Neural crest cell (in vitro differentiated cells): ENCODE measurements around the gene COL15A1. TPM values are rescaled to one million over a fixed set of nuclear protein-coding genes. Genes with fewer than 3 reads are reported as not detected.

Source experiments
- DNase-seq: peaks from one replicate; pipeline ENCODE4 v3.0.0; 2021; ENCODE audit warnings: low read depth, mixed read lengths, low spot score
- H3K27ac Mint-ChIP-seq: one replicate; pipeline ENCODE4 v1.8.0; 2021; ENCODE audit warnings: mild to moderate bottlenecking, mixed read lengths; ENCODE audit not compliant: unreplicated experiment
- H3K27me3 Mint-ChIP-seq: 2 replicates; pipeline ENCODE4 v1.8.0; 2021; ENCODE audit warnings: low read depth, mild to moderate bottlenecking, mixed read lengths
- H3K36me3 Mint-ChIP-seq: 2 replicates; pipeline ENCODE4 v1.8.0; 2021; ENCODE audit warnings: low read depth, mild to moderate bottlenecking, mixed read lengths
- H3K4me1 Mint-ChIP-seq: 2 replicates; pipeline ENCODE4 v1.8.0; 2021; ENCODE audit warnings: mixed read lengths
- H3K4me3 Mint-ChIP-seq: one replicate; pipeline ENCODE4 v1.8.0; 2021; ENCODE audit warnings: mild to moderate bottlenecking, mixed read lengths
- H3K9me3 Mint-ChIP-seq: 2 replicates; pipeline ENCODE4 v1.8.0; 2021; ENCODE audit warnings: mixed read lengths
- long read RNA-seq: library from polyadenylated mRNA; unstranded; transcript quantifications from one replicate; pipeline ENCODE4 v2.0.0, GENCODE V29; 2020
- total RNA-seq: library from RNA; stranded (reverse); gene quantifications from 2 replicates; pipeline ENCODE4 v1.2.1, GENCODE V29; 2021
- TF ChIP-seq, protein P1 (sequence below): fragments of 200-600 bp; sonication (generic); conservative IDR thresholded peaks from 2 replicates; pipeline ENCODE4 v1.5.0; 2021; ENCODE audit warnings: antibody characterized with exemption, mild to moderate bottlenecking

The COL15A1 gene
- total RNA-seq = 0.18 and 0.33 TPM in 2 replicates
- long read RNA-seq = 0 reads

DNA sequence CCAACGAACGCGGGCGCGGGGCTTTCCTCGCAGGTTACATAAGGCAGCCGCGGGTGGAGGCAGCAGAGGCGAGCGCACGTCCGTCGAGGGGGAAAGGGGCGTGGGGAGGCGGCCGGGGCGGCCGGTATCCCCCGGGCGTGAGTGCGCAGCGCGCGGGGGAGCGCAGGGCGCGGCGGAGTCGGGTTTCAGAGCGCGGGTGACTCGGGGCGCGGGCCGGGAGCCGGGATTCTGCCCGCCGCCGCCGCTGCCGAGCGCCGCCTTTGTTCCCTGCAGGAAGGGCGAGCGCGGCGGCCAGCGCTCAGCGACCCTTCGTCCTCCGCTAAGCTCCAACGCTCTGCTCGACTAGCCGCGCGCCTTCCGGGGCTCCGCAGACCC lies at the start of gene COL15A1:
Gene COL15A1, plus strand, starts transcription at position 226 of the 375 bp plus-strand sequence. CDS start 155 bp downstream, outside the sequence.
- no peaks in the 10 kb centered on the region for H3K9me3 Mint-ChIP-seq
- H3K4me3 Mint-ChIP-seq = peak within 1 kb of the TSS; percentile 80
- DNase-seq = peak; percentile 36
- H3K27me3 Mint-ChIP-seq = peaks cover 92% of the 10 kb centered on the region
- peak within 1 kb of the TSS; percentile 92 for H3K27ac Mint-ChIP-seq
- TF ChIP-seq, protein P1, sequence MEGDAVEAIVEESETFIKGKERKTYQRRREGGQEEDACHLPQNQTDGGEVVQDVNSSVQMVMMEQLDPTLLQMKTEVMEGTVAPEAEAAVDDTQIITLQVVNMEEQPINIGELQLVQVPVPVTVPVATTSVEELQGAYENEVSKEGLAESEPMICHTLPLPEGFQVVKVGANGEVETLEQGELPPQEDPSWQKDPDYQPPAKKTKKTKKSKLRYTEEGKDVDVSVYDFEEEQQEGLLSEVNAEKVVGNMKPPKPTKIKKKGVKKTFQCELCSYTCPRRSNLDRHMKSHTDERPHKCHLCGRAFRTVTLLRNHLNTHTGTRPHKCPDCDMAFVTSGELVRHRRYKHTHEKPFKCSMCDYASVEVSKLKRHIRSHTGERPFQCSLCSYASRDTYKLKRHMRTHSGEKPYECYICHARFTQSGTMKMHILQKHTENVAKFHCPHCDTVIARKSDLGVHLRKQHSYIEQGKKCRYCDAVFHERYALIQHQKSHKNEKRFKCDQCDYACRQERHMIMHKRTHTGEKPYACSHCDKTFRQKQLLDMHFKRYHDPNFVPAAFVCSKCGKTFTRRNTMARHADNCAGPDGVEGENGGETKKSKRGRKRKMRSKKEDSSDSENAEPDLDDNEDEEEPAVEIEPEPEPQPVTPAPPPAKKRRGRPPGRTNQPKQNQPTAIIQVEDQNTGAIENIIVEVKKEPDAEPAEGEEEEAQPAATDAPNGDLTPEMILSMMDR = no peak
- H3K4me1 Mint-ChIP-seq = peaks cover 10% of the 10 kb centered on the region
- no peaks in the 10 kb centered on the region for H3K36me3 Mint-ChIP-seq

DNA sequence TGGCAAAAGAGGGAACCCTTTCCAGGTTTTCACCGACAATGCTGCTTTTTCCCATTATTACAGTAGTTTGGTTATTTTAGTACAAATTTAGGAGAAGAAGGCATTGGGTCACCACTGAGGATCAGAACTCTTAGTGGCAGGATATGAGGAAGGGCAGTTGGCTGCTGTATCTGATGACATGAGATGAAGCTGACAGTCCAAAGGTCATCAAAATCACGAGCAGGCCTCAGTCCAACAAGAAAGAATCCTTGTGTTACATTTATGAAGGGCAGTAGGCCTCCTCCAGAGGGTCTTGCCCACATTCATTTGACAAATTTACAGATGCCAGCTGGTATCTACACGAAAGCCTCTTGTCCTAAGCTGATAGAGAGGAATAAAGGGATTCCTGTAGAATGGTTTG lies 49.5 kb upstream of the COL15A1 start:
- Mint-ChIP-seq H3K27ac (no peak overlapping the region), H3K36me3 (no peaks in the 10 kb centered on the region), H3K4me1 (no peaks in the 10 kb centered on the region), H3K27me3 (peaks cover 3% of the 10 kb centered on the region), H3K9me3 (peaks cover 4% of the 10 kb centered on the region), H3K4me3 (no peak overlapping the region)
- DNase-seq = no peak
- TF ChIP-seq, protein P1 = no peak

DNA sequence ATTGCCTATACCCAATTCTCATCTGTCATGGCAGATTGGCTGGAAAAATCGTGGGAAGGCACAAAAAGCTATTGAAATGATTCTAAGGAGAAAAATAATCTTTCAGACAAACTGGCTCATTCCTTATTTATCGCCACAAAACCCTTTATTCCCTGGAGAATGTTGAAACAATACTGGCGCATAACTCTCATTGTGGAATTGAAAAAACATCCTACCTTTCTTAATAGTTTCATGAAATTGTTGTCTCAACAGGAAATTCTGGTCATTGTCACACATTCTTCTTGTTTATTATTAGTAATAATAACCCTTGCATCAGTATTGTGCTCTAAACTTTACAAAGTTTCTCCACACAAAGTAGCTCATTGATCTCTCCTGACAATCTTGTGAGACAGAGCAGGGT lies 48.9 kb upstream of the COL15A1 start:
- TF ChIP-seq, protein P1 = no peak
- H3K4me1 Mint-ChIP-seq = no peaks in the 10 kb centered on the region
- peaks cover 4% of the 10 kb centered on the region for H3K9me3 Mint-ChIP-seq

DNA sequence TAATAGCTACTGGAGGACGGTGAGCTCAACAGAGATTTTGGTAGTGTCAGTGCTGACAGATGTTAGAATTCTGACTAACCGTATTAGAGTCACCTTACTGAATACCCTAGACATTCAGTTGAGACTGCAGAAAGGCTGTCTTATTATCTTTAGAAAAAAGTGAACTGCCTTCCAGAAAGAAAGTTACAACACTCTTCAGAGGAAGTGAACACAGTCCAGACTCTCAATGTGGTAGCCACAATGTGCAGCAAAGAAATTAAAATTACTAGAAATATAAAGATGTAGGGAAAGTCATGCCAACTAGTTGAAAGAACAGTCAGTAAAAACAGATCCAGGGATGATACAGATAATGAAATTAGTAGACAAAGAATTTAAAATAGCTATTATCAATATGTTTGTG lies 47.1 kb upstream of the COL15A1 start:
- H3K36me3 Mint-ChIP-seq = no peaks in the 10 kb centered on the region
- H3K9me3 Mint-ChIP-seq = peaks cover 4% of the 10 kb centered on the region
- peaks cover 3% of the 10 kb centered on the region for H3K27me3 Mint-ChIP-seq
- DNase-seq = no peak
- TF ChIP-seq, protein P1 = no peak
- H3K27ac Mint-ChIP-seq = no peak overlapping the region
- no peaks in the 10 kb centered on the region for H3K4me1 Mint-ChIP-seq
- no peak overlapping the region for H3K4me3 Mint-ChIP-seq

More for the DNA sequence above, 48.9 kb upstream of the COL15A1 start:
- Mint-ChIP-seq H3K4me3 (no peak overlapping the region), H3K27ac (no peak overlapping the region), H3K36me3 (no peaks in the 10 kb centered on the region), H3K27me3 (peaks cover 3% of the 10 kb centered on the region)
- DNase-seq = no peak

DNA sequence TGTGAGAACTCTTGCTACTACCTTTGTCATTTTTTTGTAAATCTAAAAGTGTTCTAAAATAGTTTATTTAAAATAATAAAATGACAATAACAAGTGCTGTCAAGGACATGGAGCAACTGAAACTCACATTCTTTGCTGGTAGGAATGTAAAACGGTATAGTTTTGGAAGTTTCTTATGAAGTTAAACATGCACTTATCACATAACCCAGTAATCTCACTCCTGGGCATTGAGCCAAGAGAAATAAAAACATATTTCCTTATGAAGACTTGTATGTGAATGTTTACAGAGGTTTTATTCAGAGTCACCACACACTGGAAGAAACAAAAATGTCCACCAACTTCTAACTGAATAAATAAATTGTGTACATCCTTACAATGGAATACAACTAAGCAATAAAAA lies 46.0 kb upstream of the COL15A1 start:
- H3K9me3 Mint-ChIP-seq = peaks cover 4% of the 10 kb centered on the region
- no peaks in the 10 kb centered on the region for H3K4me1 Mint-ChIP-seq
- TF ChIP-seq, protein P1 = no peak
- H3K4me3 Mint-ChIP-seq = no peak overlapping the region
- DNase-seq = no peak
- no peaks in the 10 kb centered on the region for H3K36me3 Mint-ChIP-seq
- peaks cover 3% of the 10 kb centered on the region for H3K27me3 Mint-ChIP-seq
- H3K27ac Mint-ChIP-seq = no peak overlapping the region
